Measurements from ENCODE around the gene RNU1-2.
"Not testable (repeated sequence)": the region's sequence is repeated elsewhere in the genome, so short reads cannot be mapped to it uniquely, and the experiment has no call there.

RNU1-2 gene

DNA sequence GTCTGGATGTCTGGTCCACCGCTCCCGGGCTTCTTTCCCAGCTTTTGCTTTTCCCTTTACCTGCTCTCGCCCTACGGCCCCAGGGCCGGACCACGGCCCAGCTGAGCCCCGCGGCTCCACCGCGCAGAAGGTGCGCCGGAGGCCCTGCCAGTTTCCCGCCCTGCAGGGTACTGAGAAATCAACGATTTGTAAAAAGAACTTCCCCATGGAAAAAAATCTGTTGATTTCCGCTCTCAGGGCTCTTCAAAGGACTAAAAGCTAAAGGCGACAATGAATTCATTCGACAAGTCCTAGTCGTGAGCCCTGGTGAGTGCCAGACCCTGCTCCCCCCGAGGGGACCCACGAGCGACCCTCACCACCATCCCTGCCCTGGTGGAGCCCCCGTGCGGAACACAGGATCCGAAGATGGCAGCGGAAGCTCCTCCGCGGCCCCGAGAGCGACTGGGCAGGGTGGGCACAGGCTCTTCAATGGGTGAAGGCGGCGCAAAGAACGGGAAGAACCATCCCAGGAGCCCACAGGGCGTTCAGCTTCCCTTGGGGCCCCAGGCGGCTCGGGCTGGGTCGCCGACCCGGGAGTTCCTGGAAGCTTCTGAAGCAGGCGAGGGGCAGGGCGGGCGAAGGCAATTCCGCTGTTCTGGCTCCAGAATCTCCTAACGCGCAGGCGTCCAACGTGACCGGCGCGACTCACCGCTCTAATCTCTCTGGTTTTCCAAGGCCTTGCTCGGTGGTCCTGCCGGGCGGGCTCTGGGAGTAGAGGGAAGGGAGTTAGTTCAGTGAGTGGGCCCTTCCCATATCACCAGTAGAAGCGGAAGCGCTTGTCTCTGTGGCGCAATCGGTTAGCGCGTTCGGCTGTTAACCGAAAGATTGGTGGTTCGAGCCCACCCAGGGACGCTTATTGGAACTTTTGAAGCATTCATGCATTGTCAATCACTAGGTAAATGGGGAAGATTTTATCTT is 6.6 kb upstream of the RNU1-2 start:
- no peak for DNase-seq (ENCODE audit: low spot score)

DNA sequence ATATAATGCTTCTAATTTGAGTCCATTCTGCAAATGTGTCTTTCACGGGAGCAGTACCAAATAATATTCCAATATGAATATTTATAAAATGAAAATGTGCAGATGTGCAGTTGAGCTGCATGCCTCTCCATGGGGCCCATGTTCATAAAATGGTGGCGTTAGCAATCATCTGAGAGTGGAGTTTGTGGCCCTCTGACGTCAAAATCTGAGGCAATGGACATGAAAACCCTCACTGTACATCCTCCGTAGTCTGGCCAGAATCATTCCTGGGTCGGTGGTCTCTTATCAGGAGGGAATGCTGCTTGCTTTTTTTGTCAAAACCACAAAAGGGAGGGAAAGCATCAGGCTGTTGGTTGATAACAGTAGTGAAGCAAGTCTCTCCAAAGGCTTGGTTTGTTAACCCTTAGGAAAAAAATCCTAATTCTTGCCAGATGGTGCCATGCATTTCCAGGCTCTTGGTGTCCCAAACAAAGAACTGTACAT is 5.2 kb upstream of the RNU1-2 start:
- not testable (repeated sequence) for DNase-seq (ENCODE audit: low spot score)

DNA sequence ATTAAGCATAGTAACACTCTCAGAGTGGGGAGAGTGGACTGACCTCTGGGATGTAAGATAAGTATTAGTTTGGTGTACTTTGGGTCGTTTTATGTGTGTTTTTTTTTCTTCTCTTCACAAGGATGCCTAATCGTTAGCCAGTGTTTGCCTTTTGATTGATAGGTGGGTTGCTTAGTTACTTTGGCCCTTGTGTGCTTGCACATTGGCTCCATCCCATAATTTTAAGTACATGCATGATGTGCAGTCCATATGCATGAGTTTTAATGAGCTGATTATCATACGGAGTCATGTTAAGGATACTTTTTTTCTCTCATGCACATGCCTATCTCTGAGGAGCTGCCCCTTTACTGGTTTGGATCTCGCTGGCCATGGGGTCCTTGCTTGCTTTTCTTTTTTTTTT is 4.7 kb upstream of the RNU1-2 start:
- DNase-seq (ENCODE audit: low spot score): not testable (repeated sequence)

DNA sequence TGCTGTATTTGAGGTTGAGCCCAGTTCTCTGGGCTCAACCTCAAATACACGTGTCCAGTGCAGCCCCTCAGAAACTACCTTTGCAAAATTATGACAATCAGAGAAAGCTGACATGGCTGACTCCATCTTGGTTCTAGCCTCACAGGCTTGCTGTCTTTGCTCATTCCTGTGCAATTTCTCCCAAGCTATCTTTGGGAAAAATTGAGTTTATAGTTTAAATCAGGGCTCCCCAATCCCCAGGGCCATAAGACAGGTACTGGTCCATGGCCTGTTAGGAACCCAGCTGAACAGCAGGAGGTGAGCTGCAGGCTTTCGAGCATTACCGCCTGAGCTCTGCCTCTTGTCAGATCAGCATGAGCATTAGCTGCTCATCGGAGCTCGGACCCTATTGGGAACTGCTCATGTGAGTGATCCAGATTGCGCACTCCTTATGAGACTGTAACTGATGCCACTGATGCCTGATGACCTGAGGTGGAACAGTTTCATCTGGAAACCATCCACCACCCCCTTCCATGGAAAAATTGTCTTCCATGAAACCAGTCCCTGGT is 2.7 kb upstream of the RNU1-2 start:
- not testable (repeated sequence) for DNase-seq (ENCODE audit: low spot score)

DNA sequence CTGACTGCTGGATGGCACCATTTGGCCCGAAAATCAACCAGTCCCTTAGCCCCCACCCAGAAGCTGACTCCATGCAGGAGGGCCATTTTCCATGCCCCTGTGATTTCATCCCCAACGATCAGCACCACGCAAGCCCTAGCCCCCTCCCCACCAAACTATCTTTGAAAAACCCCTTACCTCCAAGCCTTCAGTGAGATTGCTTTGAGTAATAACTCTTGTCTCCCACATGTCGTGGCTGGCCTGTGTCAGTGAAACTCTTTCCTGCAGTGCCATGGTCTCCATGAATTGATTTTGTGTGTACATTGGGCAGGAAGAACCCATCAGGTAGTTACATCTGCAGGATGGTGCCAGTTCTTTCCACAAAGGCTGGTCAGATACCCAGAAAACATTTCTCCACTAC is 2.0 kb upstream of the RNU1-2 start:
- DNase-seq (ENCODE audit: low spot score): not testable (repeated sequence)

DNA sequence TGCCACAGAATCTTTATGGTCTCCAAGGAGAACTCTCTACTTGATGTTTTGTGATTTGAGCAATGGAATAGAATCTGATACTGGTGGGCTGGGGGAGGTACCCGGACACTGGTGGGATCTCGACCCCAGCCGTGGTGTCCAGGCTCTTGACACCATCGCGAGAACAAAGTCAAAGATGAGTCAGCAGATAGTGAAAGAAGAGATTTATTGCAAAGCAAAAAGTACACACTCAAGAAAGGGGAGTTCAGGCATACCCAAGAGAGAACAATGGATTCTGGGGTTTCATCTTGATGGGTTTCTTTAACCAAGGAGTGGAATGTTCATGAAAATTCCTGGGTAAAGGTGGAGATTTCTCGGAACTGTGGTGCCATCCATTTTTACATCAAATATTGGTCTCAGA is 1.4 kb upstream of the RNU1-2 start:
- DNase-seq (ENCODE audit: low spot score): not testable (repeated sequence)

DNA sequence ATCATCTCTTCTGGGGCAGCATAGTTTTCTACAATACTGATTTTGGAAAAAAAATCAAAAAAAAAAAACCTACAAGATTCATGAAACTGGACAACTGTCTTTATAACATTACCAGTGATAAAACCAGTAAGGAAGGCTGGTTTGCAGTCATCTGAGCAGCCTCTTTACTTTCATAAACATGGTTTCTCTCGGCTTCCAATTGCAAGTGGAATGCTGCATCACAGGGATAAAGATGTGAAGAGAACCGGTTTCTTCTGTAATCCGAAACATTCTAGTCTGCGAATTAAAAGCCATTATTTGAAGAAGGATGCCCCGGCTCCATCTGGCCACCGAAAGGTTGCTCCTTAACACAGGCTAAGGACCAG is 565 bp upstream of the RNU1-2 start:
- not testable (repeated sequence) for DNase-seq (ENCODE audit: low spot score)

DNA sequence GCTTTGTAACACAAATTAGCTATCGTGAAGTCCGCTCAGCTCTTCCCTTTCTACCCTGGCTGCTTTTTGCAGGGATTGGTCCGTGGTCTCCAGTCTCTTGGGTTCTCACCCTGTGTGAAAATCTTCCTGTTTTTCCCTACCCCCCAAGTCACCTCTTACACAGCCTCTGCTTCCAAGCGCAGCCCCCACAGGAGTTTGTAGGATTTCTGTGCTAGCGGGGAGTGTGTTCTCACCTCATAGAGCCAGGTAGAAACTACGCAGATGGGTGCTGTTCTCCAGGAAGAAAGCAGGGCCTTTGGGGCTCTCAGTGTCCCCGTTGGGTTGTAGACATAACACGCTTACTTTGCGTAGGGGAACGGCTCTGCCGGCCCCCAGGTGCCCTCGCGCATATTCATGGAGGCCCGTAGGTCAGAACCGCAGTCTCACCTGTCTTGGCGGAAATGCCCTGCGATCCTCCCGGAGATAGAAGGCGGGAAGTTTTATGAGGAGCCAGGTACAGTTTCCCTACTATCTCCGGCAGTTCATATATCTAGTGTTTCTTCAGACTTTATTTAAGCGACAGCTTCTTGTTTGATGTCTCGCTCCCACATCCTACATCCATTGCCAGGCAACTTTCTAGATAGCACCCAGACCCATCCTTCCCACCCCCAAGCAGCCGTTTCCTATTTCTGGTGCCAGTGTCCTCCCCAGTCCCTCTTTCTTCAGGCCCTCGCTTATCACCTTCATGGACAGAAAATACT is 706 bp downstream of the RNU1-2 start:
- peak; percentile 71 for DNase-seq (ENCODE audit: low spot score)

DNA sequence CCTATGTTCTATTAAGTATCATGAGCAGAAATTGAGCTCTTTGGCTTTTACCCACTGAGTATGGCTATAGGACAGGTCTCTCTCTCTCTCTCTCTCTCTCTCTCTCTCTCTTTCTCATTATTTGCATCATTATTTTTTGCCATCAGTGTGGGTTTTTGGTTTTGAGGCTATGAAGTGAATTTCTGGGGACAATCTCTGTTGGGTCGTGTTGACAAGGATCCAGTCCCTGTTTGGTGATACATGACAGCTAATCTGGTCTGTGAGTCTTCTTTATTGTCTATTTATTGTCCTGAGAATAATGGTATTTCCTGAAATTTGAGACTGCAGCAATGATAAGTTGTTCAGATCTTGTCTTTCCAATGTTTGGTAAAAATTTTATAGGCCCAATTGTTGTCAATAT is 1.9 kb downstream of the RNU1-2 start:
- DNase-seq (ENCODE audit: low spot score): not testable (repeated sequence)

DNA sequence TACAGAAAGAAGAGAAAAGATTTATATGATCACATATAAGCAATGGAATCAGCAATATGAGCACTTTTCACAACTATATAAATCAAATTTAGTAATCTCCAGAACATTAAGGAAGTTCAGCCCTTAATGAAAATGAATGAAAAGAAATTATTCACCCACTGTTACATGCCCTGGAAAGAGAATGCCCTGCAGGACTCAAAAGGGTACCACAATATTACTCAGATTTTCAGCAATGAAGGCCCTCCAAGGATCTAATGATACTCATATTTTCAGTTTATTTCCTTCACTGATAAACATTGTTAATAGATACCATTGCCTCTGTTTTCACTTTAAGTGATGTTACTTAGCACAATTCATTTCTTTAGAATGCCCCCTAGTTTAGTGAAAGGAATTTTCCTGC is 2.5 kb downstream of the RNU1-2 start:
- DNase-seq (ENCODE audit: low spot score): not testable (repeated sequence)

DNA sequence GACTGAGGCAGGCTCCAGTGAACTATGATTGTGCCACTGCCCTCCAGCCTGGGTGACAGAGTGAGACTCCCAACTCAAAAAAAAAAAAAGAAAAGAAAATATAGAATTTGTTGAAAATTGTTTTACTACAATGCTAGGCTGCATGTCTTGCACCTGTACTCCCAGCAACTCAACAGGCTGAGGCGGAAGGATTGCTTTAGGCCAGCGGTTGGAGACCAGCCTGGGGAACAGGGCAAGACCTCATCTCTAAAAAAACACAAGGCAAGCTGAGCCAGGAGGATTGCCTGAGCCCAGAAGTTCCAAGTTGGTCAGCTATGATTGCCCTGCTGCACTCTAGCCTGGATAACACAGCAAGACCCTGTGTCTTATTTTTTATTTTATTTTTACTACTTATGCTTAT is 3.2 kb downstream of the RNU1-2 start:
- not testable (repeated sequence) for DNase-seq (ENCODE audit: low spot score)

DNA sequence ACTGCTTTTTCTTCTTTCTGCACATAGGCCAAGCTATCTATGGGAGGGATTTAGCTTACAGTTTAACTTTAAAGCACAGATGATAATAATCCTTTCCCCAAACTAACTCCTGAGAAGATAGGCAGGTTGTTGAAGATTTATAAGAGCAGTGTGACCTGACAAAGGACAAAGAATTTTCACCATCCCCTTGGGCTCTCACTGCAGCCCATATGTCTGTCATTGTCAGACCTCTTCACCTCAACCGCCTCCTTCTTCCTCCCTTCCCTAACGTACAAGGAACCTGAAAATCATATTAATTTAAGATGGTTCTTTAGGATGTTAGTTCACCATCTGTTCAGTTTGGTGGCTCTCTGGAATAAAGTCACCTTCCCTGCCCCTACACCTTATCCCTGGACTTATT is 5.0 kb downstream of the RNU1-2 start:
- DNase-seq (ENCODE audit: low spot score): peak; percentile 51

DNA sequence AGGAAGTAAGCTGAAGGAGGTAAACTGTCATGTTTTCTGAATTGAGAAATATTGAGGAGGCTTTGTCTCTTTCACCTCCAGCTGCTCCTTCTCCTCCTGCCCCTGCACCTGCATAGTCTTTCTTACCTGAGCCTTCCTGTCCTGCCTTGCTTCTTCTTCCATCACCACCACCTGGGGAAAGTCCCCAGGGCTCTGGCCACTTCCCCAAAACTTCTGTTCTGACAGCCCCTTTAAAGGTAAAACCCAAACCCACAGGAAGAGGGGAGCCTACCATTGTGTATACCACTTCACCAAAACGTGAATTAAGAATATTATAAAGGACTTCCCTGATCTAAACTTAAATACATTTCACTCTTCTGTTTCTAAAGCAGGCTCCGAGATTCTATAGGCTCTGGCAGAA is 5.6 kb downstream of the RNU1-2 start:
- DNase-seq (ENCODE audit: low spot score): not testable (repeated sequence)

DNA sequence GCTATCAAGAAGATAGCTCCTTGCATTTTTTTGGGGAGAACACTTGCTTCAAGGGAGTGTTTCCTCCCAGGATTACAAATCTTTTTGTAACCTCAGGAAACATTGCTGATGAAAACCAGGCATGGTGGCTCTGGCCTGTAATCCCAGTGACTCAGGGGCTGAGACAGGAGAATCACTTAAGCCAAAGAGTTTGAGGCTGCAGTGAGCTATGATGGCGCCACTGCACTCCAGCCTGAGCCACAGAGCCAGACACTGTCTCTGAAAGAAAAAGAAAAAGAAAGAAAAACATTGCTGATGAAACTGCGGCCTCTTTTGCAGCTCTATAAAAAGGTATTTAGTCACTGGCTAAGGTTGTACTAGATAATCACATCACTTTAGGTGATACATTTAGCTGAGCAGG is 7.3 kb downstream of the RNU1-2 start:
- peak; percentile 77 for DNase-seq (ENCODE audit: low spot score)

DNA sequence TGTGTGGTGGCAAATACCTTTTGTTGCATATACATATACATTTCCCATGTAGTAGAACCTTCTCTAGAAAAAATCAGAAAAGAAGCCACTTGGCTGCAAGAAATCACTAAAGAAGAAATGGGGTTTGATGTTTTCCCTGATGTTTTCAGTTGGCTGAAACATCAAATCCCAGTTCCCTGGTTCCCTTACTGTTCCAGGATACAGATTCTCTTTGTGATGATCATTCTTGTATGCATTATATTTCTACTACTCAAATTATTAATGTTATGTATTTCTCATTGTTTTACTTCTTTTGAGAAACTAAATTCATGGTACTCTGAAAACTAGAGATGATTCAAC is 7.6 kb downstream of the RNU1-2 start:
- no peak for DNase-seq (ENCODE audit: low spot score)

DNA sequence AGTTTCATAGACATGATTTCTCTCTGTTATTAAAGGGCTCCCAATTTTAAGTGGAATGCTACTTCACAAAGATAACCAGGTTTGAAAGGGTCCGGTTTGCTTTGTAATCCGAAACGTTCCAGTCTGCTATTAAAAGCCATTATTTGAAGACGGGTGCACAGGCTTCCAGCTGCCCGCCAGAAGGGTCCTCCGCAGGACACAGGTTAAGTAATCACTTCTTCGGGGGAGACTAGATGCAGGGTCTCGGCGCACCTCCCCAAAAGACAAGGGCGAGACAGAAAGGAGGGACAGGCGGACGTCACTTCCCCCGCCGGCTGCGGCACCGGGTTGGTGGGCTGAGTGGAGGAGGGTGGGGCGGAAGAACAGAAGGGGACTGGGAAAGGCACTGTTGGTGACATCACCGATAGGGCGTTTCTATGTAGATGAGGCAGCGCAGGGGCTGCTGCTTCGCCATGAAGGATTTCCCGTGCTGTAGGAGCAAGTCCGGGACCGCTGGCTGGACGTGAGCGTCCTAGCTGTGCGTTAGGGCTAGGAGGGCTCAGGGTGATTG is 8.9 kb downstream of the RNU1-2 start:
- peak; percentile 98 for DNase-seq (ENCODE audit: low spot score)

DNA sequence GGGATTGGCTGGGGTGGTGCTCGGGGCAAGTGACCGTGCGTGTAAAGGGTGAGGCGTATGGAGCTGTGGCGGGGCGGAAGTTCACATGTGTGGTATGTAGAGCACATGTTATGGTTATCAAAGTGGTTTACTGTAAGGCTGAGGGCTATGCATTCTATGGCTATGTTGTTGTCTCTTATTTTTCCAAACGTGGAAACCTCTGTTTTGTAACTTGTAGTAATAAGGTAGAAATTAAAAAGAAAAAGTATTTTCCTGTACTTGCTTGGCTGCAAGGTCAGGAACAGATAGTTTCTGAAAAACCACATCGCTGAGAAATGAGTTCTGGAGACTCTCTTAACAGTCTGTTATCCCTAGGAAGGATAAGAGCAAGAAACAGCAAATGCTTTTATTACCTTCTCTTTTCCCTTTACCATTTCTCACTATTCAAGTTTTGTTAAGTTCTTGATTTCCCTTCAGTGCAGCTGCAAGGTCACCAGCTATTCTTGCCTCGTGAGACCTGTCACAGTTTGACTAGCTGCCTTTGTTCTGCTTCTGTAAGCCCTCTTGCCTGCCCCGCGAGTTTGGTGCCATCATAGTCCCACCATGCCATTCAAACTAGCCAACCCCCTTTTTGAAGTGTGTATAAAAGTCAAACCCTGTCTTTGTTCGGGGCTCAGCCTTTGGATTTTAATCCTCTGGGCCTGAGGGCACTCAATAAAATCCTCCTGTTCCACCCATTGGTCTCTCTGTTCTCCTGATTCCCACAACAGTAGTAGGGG is 9.5 kb downstream of the RNU1-2 start:
- peak; percentile 90 for DNase-seq (ENCODE audit: low spot score)

DNA sequence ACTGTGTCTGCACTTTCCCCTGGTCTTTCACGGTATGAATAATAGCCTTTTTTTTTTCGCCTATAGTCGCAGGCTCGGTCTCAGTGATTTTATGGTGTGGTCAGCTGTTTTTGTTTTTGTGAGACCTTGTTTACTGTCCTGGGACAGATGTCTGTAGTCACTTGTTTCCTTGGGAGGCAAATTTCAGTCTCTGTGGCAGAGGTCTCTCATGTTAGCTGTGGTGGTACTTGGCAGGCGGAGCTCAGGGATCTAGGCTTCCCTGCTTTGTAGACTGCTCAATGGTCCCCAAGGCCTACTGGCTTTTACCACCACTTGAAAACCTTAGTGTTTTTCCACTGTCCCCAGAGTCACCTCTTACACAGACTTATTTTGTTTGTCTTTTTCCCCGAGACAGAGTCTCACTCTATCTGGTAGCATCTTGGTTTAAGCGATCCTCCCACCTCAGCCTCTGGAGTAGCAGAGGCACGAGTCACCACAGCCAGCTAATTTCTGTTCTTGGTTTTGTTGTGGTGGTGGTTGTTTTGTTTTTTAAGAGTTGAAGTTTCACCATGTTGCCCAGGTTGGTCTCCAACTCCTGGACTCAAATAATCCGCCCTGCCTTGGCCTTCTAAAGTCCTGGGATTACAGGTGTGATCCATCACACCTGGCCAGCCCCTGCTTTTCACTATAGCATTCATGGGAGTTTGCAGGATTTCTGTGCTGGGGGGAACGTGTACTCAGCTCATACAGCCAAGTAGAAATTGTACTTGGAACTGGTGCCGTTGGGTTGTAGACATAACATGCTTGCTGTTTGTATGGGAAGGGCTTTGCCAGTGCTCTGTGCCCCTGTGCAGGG is 10.3 kb downstream of the RNU1-2 start:
- DNase-seq (ENCODE audit: low spot score): peak; percentile 64

DNA sequence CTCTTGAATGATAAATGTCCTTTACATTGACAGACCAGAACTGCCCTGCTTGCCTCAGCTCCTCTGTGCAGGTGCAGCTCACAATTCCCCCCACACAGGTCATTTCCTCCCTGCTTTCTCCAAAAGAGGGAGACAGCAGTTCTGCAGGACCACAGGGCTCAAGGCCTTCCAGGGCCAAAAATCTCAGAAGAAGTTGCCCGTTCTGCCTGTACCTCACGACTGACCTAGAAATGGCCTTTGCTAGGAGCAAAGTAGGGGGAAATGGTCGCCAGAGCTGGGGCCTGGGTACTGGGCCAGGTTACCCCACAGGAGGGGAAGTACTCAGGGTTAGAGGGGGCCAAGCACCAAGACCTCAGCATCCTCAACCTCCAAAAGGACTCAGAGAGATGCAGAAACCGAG is 11.1 kb downstream of the RNU1-2 start:
- no peak for DNase-seq (ENCODE audit: low spot score)

DNA sequence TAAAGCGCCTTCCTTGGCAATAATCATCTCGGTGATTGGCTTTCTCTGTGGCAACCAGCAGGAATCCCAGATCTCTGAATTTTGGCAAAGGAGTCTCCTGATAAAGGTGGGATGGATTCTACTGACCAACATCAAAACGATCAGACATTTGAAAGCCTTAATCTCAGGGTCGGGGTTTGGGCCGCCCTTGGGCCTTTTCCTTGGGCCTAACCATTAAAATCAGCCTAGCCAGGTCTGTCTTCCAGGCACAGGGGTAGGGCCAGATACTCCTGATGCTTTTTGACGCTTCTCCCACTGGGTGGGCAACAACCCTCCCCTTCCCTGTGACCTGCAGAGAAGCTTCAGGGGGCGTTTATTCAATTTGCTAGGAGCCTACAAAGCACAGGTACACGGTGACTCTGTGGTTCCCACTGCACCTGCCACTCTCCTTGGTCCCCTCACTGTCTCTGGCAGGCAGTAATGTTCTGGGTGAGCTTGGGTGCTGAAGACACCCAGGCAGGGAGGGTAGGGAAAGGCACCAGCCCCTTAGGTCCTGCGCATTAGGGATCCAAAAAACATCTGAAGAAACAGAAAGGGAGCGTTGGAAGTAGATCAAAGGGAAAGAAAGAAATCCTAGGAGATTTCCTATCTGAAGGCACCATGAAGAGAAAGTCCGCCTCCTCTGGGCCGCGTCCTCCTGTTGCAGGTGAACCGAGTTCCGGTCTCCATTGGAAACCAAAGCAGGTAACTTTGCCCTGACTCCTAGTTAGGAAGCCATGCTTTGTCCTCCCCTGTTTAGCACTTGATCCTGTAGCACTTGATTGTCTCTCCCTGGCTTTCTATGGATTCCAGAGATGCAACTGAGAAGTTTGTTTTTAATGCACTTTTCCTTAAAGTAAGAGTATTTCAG is 12.3 kb downstream of the RNU1-2 start:
- no peak for DNase-seq (ENCODE audit: low spot score)

All from RKO (cell line).